GM19452 (cell line): ENCODE results near the gene PARP1.

Source experiments
- ATAC-seq: cut with Tn5 transposase; IDR thresholded peaks from one replicate; pipeline ENCODE4 v1.9.1; 2021; ENCODE audit not compliant: unreplicated experiment

The PARP1 gene

GRCh38 chr1:226312065-226312464, 95.8 kb downstream of the PARP1 start:
- ATAC-seq: no peak

- no peak for ATAC-seq
Measured at GRCh38 chr1:226311376-226311775, 96.5 kb downstream of the PARP1 start.
